T1000 (cell line): Measurements from ENCODE around the gene PTPRN2.

ENCODE experiments used
- DNase-seq: peaks from one replicate; lab custom pipeline; 2025; ENCODE audit warnings: mixed read lengths; lab: John Stamatoyannopoulos, UW

PTPRN2 gene

DNA sequence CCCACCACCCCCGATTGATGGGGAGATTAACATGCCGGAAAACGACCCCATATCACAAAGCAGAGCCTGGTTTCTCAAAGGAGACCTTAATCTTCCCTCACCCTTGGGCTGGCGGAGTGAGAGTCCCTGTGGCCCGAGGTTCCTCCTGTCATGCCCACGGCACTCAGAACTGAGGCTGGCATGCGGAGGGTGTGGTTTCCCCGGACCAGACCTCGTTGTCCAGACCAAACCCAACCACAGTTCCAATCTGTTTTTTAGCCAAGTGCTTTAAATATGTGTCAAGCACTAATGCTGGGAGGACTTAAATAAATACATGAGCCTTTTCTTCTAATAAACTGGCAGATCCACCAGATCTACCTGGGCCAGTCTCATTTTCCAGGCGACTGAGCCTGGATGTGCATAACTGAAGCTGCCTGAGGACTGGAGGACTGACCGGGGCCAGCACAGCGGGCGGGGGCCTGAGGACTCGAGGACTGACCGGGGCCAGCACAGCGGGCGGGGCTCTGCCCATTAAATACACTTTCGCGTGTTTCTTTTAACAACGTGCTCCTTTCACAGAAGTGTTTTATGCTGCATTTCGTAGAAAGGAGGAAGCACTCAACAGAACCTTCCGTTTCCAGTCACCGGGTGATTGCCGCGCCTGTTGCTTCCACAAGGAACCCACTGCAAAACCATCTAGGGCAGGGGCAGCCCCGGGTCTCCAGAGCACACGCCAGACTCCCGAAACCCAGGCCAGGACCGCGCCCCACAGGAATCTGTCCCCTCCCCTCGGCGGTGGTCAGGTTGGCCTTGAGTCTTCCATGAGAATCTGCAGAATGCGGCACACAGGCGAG is 334.6 kb downstream of the PTPRN2 start:
- DNase-seq: no peak

DNA sequence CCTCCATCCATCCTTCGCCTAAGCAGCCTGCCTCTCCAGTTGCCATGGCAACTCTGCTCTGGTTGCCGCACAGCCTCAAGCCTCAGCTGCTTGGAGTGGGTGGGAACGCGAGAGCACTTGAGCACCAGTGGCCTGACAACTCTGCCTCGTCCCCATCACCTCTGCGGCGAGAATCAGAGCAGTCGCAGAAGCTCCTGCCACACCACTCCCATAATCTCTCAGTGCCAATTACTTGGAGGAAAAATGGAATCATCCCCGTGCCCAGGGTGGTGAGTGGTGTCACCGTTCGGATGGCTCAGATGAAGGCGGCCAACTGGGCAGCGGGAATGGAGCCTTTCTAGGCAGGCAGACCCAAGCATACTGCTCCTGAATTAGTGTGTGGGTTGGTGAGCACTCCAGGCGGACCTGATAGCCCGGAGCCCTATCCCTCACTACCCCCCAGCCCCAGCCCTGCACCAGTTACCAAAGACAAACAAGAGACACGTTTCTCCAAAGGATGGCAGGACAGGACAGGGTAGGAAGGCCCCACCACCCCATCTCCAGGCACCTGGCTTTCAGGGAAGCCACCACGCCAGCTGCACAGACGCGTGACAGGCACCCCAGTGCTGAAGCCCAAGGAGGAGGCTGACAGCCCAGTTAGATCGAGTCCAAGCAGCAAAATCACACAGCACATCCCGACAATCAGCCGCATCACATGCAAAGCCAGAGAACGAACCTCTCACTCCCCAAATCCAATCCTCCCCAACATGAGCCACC is 335.4 kb downstream of the PTPRN2 start:
- no peak for DNase-seq

DNA sequence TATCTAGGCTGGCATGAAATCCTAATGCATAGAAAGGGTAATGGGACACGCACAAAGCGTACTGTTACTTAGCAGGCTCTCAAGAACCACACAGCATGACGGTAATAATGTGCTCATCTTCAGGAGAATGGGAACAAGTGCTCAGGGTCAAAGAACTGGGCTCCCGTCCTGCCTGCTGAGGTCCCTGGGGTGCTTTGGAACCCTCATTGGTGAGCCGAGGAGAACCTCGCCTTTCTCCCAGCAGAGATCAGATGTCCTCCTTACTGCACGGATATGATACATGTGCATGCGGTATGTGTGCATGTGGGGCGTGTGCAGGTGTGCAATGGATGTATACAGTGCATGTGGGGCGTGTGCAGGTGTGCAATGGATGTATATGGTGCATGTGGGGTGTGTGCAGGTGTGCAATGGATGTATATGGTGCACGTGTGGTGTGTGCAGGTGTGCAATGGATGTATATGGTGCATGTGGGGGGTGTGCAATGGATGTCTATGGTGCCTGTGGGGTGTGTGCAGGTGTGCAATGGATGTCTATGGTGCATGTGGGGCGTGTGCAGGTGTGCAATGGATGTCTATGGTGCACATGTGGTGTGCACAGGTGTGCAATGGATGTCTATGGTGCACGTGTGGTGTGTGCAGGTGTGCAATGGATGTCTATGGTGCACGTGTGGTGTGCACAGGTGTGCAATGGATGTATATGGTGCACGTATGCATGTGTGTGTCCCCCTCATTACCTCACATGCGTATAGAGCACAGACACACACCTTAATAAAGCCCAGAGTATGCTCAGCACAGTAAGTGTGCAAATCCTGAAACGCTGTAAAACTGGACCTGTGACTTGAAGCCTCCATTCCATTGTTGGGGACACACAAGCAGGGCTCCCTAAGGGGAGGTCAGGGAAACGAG is 336.3 kb downstream of the PTPRN2 start:
- no peak for DNase-seq

DNA sequence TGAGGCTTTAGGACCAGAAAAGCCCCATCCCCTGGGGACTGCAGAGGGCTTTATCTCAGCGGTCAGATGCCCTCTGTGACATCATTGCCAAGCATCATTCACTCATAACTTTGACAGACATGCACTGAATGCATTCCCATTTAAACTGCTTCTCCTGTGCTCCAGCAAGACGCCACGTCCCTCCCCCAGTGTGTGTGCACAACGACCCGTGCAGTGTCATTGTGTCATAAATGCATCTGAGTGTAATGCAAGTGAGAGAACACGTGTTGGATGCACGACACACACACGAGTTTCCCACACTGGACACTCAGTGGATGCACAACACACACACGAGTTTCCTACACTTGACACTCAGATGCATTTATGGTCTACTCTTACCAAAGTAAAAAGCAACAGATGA is 337.9 kb downstream of the PTPRN2 start:
- DNase-seq: no peak

DNA sequence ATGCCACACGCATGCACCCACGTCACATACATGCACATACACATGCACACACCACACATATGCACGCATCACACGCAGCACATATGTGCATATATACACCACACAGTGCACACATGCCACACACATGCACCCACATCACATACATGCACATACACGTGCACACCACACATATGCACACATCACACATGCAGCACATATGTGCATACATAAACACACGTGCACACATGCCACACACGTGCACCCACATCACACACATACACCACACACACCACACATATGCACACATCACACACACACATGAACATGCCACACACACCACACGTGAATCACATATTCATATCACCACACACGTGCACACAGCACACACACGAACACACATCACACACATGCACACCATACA is 338.8 kb downstream of the PTPRN2 start:
- no peak for DNase-seq

DNA sequence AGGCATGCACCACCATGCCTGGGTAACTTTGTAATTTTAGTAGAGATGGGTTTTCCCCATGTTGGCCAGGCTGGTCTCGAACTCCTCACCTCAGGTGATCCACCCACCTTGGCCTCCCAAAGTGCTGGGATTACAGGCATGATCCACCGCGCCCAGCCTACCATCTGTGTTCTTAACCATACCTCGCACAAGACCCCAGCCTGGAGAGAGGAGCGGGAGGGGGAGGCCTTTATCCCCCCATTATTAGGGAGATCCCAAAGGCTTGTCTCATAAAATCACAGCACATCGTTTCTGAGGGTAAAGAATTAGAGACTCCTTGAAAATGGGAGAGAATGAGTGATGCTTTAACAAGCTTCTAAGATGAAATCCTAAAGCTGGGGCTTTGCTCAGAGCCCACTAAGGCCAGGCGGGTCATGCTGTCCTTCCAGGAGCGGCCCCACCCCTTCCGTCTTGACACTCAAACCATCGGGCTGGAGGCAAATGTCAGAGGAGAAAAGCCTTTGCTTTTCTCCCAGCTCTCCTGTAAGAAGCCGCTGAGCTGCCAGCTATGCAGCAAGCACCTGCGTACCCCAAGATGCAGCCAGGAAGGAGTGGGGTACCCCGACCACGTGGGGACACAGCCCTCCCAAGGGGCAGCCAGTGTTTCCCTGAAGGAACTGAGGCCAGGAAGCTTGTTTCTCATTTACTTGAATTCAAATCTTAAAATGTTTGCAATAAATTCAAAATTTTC is 339.7 kb downstream of the PTPRN2 start:
- no peak for DNase-seq

DNA sequence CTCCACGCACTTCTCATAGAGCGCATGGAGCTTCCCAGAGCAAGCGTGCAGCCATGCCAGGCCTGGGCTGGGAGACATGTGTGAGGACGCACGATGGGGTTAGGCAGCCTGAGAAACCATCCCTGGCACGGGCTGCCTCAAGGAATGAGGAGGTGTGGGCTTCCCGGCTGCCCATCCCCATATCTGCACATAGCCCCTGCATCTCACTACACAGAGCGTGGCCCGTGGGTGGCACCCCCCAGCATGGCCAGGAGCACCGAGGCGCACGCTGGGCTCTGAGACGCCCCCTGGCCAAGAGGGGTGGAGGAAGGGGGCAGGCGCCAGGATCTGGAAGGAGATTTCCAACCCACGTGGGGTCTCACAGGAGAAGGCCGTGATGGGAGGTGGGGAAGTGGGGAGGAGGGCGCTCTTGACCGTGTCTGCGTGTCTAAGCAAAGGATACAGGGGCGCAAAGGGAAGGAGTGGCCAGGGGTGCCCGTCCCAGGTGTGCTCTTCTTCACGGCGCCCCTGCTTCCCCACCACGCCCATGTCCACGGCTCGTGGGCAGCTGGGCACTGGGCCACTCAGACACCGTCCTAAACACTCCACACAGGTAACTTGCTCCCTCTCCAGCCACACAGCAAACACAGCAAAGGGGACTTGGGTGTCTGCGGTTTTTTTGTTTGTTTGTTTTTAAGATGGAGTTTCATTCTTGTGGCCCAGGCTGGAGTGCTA is 340.5 kb downstream of the PTPRN2 start:
- DNase-seq: no peak

DNA sequence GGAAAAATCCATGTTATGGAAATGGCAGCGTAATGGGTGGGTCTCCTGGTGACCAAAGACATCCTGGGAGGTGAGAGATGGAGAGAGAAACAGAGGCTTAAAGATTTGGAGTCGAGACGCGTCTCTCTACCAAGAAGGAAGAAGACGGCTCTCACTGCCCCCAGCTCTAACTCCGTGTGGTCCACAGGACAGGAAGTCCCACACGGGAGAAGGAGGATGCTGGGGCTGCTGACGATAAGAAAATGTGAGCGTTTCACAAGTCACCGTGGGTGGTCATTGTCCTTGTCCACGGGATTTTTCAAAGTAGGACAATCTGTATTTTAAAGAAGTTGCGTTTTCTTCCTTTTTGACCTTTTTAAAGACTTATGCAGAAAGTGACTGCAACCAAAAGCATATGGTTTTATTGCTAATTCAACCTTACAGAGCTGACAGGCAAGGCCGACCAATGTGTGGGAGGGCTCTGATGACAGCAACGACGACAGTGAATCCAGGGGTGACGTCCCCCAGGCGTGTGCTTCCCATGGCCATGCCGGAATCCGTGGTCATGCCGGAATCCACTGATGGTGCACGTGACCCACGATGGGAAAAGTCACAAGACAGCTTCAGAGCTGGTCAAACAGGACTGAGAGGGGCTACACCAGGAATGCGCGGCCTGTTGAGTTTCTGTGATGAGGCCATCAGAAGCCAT is 341.2 kb downstream of the PTPRN2 start:
- DNase-seq: no peak

DNA sequence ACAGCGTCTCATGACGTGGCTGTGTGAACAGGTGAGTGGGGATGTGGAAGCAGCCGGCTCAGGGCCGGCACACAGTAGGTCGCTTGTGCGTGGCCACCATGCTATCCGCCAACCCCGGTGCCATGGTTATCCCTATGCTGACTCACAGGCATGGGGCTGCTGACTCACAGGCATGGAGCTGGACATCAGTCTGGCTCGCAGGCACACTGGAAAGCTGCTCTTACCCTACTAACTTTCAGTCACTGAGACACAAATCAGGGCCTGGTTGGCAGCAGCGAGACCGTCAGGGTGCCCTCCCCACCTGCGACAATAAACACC is 341.9 kb downstream of the PTPRN2 start:
- no peak for DNase-seq

DNA sequence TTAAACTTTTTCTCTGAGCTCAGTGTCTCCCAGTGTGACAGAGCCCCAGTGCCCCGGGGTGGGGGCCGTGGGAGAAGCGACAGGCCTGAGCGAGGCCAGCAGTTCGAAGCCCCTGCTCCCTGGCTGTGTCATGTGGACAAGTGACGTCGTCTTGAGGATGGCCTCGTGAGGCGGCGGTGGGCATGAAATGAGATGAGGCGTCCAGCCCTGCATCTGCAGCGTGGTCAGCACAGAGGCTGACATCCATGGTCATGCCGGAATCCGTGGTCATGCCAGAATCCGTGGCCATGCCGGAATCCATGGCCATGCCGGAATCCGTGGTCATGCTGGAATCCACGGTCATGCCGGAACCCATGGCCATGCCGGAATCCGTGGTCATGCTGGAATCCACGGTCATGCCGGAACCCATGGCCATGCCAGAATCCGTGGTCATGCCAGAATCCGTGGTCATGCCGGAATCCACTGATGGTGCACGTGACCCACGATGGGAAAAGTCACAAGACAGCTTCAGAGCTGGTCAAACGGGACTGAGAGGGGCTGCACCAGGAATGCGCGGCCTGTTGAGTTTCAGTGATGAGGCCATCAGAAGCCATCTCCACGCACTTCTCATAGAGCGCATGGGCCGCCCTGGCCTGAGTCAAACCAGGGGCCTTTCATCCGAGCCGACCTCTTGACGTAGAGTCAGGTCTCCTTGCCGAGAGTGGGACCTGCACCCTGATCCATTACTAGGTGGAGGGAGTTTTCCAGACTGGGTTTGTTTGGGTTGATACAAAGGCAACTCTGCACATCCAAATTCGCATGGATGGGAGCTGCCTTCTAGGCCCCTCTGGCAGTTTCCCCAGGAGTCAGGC is 342.5 kb downstream of the PTPRN2 start:
- DNase-seq: no peak

DNA sequence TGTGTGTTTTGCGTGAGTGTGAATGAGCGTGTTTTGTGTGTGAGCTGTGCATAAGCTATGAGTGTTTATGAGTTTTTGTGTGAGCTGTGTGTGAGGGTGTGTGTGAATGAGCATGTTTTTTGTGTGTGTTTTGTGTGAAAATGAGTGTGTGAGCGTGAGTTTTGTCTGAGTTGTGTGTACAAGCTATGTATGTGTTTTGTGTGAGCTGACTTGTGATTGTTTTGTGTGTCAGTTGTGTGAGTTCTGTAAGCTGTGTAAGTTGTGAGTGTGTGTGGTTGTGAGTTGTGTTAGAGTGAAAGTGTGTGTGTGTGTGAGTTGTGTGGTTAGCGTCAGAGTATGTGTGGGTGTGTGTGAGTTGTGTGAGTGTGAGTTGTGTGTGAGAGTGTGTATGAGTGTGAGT is 343.2 kb downstream of the PTPRN2 start:
- no peak for DNase-seq

DNA sequence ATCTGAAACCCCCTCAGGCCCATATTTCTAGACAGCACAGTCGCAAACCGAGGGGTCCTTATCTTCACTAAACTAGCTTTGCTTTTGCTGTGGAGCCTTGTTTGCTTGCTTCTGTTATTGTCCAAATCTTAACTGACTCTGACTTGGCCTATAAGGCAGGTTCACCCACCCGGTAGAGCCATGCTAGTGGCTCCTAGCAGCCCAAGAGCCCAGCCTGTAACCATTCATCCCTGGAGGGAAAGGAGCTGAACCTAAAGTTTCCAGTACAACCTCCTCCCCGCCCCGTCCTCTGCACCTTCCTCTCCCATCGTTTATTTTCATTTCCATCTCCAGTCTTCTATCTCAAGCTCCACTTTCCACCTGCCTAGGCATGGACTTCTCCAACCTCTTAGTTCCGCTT is 345.7 kb downstream of the PTPRN2 start:
- no peak for DNase-seq

DNA sequence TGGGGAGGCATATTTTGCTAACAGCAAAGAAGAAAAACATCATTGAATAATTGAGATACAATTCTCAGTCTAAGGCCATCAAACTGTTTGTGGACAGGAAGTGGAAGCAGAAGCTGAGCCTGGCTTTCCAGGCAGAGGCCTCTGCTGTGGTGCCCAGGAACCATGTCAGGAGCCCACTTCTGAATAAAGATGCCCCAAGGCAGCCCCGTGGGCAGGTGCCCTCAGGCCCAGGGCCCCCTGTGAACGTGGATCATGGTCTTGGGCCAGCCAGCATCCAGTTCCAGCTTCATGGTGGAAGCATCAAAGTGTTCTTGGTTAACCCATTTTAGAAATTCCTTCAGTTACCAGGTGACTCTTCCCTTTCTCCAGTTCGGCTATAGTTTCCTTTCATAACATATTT is 346.8 kb downstream of the PTPRN2 start:
- no peak for DNase-seq

DNA sequence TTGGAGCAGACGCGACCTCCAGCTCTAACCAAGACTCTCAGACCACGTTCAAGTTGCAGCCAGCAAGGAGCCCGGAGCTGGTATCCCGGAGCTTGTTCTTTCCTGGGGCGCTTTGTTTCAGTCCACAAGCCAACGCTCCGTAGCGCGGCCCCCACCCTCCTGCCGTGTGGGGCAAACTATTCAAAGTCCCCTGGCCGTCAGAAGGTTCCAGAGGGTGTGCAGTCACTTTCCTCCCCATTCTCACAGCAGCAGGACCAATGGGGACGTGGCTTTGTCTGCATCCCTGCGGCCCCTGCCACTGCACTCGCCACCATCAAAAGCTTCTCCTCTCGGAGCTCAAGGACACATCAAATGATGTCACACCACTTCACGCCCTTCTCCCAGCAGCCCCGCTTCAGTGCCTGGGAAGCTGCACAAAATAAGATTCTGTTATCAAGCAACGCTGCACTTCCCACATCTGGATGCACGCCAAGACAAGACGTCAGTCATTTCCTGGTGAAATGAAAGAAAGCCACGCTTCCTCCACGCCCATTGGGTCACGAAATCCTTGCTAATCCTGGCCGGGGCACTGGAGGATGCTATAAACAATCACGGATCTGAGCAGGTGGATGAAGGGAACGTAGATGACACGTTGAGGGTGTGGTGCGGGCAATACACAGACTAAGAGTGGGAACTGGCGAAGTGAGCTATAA is 348.2 kb downstream of the PTPRN2 start:
- no peak for DNase-seq

DNA sequence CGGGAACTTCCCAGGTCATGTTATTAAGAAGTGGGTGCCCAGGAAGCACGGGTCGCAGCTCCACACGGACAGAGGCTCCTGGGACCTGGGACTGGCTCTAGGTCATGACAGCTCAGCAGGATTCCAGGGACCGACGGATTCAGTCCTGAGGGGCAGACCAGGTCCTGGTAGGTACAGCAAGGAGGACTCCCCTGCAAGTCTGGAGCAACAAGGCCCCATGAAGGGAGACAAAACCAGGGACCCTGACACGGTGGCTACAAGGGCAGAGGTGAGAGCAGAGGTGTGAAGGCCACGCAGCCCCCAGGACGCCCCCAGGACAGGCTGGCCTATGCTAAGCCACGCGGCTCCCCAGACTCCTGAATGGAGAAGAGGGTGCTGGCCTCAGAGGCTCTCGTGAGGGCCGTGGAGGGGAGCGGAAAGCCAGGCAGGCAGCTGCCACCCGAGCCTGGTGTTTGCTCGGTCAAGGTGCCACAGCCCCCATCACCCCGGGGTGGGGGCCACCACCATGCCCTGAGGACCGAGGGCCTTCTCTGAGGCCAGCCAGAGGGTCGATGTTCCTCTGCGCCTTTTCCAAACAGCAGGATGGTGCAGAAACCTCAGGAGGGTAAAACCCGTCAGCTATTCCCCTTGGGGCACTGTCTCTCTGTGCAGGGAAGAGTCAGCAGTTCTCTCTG is 348.9 kb downstream of the PTPRN2 start:
- DNase-seq: no peak

DNA sequence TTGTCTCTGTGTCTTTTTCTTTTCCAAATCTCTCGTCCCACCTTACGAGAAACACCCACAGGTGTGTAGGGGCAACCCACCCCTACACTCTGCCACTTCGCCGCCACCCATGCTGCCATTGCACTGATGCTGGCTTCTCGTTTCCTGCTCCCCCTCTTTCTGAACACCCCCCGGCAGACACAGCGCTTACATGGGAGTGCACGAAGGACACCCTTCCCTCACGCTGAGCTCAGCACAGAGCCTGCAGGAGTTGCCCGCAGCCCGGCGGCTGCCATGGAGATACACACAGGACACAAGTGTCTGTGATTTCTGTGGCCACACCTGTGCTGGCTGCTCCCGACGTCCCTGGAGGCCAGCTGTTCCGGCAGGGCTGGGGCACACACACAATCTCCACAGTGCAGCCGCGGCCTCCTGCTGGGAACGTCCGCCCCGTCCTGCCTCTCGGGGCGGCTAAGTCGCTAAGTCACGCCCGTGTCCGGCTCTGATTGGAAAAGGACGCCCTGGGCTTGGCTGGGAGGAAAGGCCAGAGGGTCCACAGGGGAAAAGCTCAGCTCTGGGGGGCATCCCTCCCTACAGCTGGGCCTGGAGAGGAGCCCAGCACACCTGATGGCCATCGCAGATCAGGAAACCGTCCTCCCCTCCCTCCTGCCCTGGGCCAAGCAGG is 349.8 kb downstream of the PTPRN2 start:
- no peak for DNase-seq

DNA sequence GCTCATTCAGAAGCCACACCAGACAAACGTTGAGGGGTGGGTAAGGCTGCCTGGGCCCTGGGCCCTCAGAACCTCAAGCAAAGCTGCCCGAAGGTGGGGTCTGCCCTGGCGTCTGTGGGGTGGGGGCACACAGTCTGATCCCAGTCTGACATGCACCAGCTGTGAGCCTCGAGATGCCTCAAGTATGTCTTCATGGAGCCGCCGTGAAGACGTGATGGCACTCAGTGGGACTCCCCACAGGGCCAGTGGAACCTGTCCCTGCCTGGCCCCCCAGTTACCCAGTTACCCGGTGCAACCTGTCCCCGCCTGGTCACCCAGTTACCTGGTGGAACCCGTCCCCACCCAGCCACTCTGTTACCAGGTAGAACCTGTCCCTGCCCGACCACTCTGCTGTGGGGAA is 351.2 kb downstream of the PTPRN2 start:
- DNase-seq: no peak

DNA sequence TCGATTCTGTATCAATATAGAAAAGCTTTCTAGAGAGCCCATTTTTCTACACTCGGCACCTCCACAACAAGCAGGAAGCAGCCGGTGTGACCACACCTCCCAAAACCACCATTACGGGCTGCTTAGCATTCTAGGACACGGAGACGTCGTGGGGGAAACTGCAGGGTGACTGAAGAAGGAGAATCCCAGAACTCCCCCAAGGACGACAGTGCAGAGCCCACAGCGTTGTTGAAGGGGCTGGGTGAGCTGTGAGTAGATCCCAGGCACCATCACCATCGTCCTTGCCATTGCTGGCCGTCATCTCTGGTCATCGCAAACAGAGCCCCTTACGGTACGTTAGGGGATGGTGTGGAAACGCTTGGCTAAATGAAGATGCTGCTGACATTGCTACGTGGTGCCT is 351.8 kb downstream of the PTPRN2 start:
- no peak for DNase-seq
